Ovary (tissue), 9 donors: Measurements from ENCODE around the gene S100A2. TPM values are rescaled to one million over a fixed set of nuclear protein-coding genes. Genes with fewer than 3 reads are reported as not detected.

ENCODE experiments used
- DNase-seq, 5 donors: peaks; one replicate each; pipeline ENCODE4 v3.0.0-alpha.2; 2019 to 2020
- H3K27ac ChIP-seq, 2 donors: fragments of 200-600 bp; one replicate each; pipeline versions ENCODE4 v1.5.1 to v1.8.0; 2019 to 2022
- H3K27me3 ChIP-seq: fragments of 200-600 bp; one replicate; pipeline ENCODE4 v1.8.0; 2022
- H3K36me3 ChIP-seq: fragments of 200-600 bp; sonication (generic); one replicate; pipeline ENCODE4 v1.5.1; 2019
- H3K4me1 ChIP-seq: one replicate; pipeline ENCODE4 v1.8.1; 2013; ENCODE audit warnings: mild to moderate bottlenecking, moderate library complexity; ENCODE audit not compliant: insufficient read depth
- H3K4me3 ChIP-seq: fragments of 200-600 bp; sonication (generic); one replicate; pipeline ENCODE4 v1.5.1; 2017
- H3K9me3 ChIP-seq, 2 donors: fragments of 200-600 bp in 1 of 2; sonication (generic) in 1 of 2; one replicate each; pipeline versions ENCODE4 v1.5.1 to v1.8.1; 2013 to 2019; ENCODE audit warnings: mild to moderate bottlenecking in 1 of 2, moderate library complexity in 1 of 2
- CTCF ChIP-seq, 3 donors: fragments of 450-650 bp in 2 of 3; fragments of 200-600 bp in 1 of 3; IDR thresholded peaks; one replicate each; pipeline versions ENCODE4 v1.5.1 to v1.8.0; 2016 to 2022; ENCODE audit warnings: antibody characterized with exemption in 3 of 3, mild to moderate bottlenecking in 1 of 3
- EP300 ChIP-seq: sonication (generic); formaldehyde crosslinking; IDR thresholded peaks from one replicate; pipeline ENCODE4 v1.6.1; 2017; ENCODE audit warnings: antibody characterized with exemption
- POLR2A ChIP-seq: fragments of 450-650 bp; IDR thresholded peaks from one replicate; pipeline ENCODE4 v1.6.1; 2017; ENCODE audit warnings: antibody characterized with exemption, mild to moderate bottlenecking, moderate library complexity
- WGBS, 3 donors: extraction: QIAGEN DNeasy Blood & Tissue Kit in 1 of 3; methylation state at CpG; one replicate each; pipeline versions ENCODE4 v1.1.5 to v1.1.7; 2013 to 2017; 5-methylcytosine and 5-hydroxymethylcytosine counted together
- intact Hi-C, 4 donors: fragments of 100-400 bp; cut with DNase I; formaldehyde crosslinking; loops; one replicate each; pipeline versions ENCODE4 v1.11.0 to v1.15.1; 2022 to 2023
- polyA plus RNA-seq, 2 donors: library from polyadenylated mRNA; stranded (reverse); fragments of 200-250 nt in 1 of 2; fragments of 350-450 nt in 1 of 2; fragmentation: Illumina TruSeq in 1 of 2; extraction: RNeasy Lipid Tissue Mini Kit (QIAGEN cat#74804) in 1 of 2; gene quantifications; one replicate each; pipeline ENCODE4 v1.2.3, GENCODE V29; 2013 to 2014
- total RNA-seq, 7 donors: library from RNA; depleted of rRNA in 2 of 7; stranded (reverse); fragments of >200 nt in 2 of 7; fragmentation: NEBNext Ultra II Directional in 3 of 7; extraction: Animal tissue kit (Norgen Biotek cat#: 25700) in 3 of 7; gene quantifications; one replicate each; pipeline versions ENCODE4 v1.1.0 to v1.2.4, GENCODE V29; 2016 to 2023
- donor health status: DM: no; HTN: no; CAD: no; lungs with moderate emphysema.
- donor health status: DM: no; HTN: no; CAD: no.
- donor health status: Bipolar disorder and iron deficiency.
- donor health status: DM: yes; HTN: yes; CAD: no.
- donor health status: DM: no; HTN: no; CAD: no.
- donor health status: DM: yes; HTN: yes; CAD: no.

S100A2 gene
- total and polyA plus RNA-seq, 9 donors, result 0.61 to 4.0 (median 1.8) TPM; not detected in 2

- peaks cover 18% of the 10 kb centered on the region for H3K4me1 ChIP-seq
- intact Hi-C loops, result loop anchor here in 3 of 4 donors (1.0 to 5.0 kb wide), 4 partner anchors 33 to 134 kb away; no protein-coding TSS in a partner anchor
- peak; percentile 58 to 70 (median 63) for DNase-seq
- TF ChIP-seq POLR2A (no peak), EP300 (no peak), CTCF (IDR thresholded peaks at IDR 0.05) (no peak)
- WGBS, 3 donors, result 28 to 37% (median 30%) methylated on average over 13 of the region's 13 CpGs
- H3K9me3 ChIP-seq, result no peaks in the 10 kb centered on the region
- no peaks in the 10 kb centered on the region for H3K27me3 ChIP-seq
- H3K27ac ChIP-seq, result peak overlapping the region; percentile 51 to 97
- H3K4me3 ChIP-seq, result peak overlapping the region; percentile 56
- H3K36me3 ChIP-seq, result no peaks in the 10 kb centered on the region
Observed at GRCh38 chr1:153533689-153534201, 31.9 kb downstream of the S100A2 start.

GRCh38 chr1:153532769-153533599 lies 32.7 kb downstream of the S100A2 start:
- no peaks in the 10 kb centered on the region for H3K27me3 ChIP-seq
- peak overlapping the region; percentile 56 for H3K4me3 ChIP-seq
- peaks cover 18% of the 10 kb centered on the region for H3K4me1 ChIP-seq
- intact Hi-C loops, result loop anchor here in 3 of 4 donors (1.0 to 5.0 kb wide), 4 partner anchors 34 to 134 kb away; no protein-coding TSS in a partner anchor
- H3K27ac ChIP-seq, result peak overlapping the region; percentile 31 to 97
- DNase-seq, result peak; percentile 87 to 92 (median 90)
- 17 to 19% (median 18%) methylated on average over 34 of the region's 34 CpGs for WGBS, 3 donors
- TF ChIP-seq EP300 (no peak), CTCF (IDR thresholded peaks at IDR 0.05) (peak; percentile 79 to 91 (median 87)), POLR2A (peak; percentile 14)
- H3K9me3 ChIP-seq, result no peaks in the 10 kb centered on the region
- no peaks in the 10 kb centered on the region for H3K36me3 ChIP-seq

GRCh38 chr1:153532181-153532580 lies 33.5 kb downstream of the S100A2 start:
- H3K27me3 ChIP-seq, result no peaks in the 10 kb centered on the region
- peak overlapping the region in 1 of 2 donors; percentile 97 for H3K27ac ChIP-seq
- intact Hi-C loops, result loop anchor here in 2 of 4 donors (2.0 to 5.0 kb wide), 3 partner anchors 35 to 135 kb away; no protein-coding TSS in a partner anchor
- peaks cover 18% of the 10 kb centered on the region for H3K4me1 ChIP-seq
- H3K36me3 ChIP-seq, result no peaks in the 10 kb centered on the region
- 68 to 78% (median 77%) methylated on average over 2 of the region's 2 CpGs for WGBS, 3 donors
- TF ChIP-seq EP300 (no peak), CTCF (IDR thresholded peaks at IDR 0.05) (no peak), POLR2A (no peak)
- no peaks in the 10 kb centered on the region for H3K9me3 ChIP-seq
- no peak for DNase-seq
- no peak overlapping the region for H3K4me3 ChIP-seq

GRCh38 chr1:153531638-153532037 lies 34.0 kb downstream of the S100A2 start:
- Histone ChIP-seq H3K27me3 (no peaks in the 10 kb centered on the region), H3K9me3 (no peaks in the 10 kb centered on the region), H3K4me1 (peaks cover 18% of the 10 kb centered on the region), H3K36me3 (no peaks in the 10 kb centered on the region), H3K27ac (no peak overlapping the region), H3K4me3 (no peak overlapping the region)
- TF ChIP-seq EP300, result no peak
- no peak for TF ChIP-seq POLR2A
- TF ChIP-seq CTCF (IDR thresholded peaks at IDR 0.05), result no peak
- intact Hi-C loops, result loop anchor here in 2 of 4 donors (2.0 to 5.0 kb wide), 3 partner anchors 35 to 136 kb away; no protein-coding TSS in a partner anchor
- DNase-seq, result peak in 1 of 5 donors; percentile 8
- 88 to 93% (median 89%) methylated on average over 3 of the region's 3 CpGs for WGBS, 3 donors
